Stimulated activated naive CD8-positive, alpha-beta T cell treated with anti-CD3 and anti-CD28 coated beads, Interleukin-15, amount 100 ng/mL, for 72 hours (primary cell): ENCODE data around the gene PRDM16.

Source experiments
- ATAC-seq: fragments of 150-1000 bp; cut with Tn5 transposase; 2 replicates; pipeline ENCODE4 v1.10.0; 2021; ENCODE audit warnings: mild to moderate bottlenecking, moderate library complexity
- DNase-seq, 2 donors: peaks; one replicate each; pipeline ENCODE4 v3.0.0; 2021 to 2022
- H3K27ac Mint-ChIP-seq, 2 donors: one replicate each; pipeline ENCODE4 v1.8.0; 2022; ENCODE audit warnings: mild to moderate bottlenecking in 2 of 2, mixed read lengths in 2 of 2, moderate library complexity in 2 of 2
- H3K27me3 Mint-ChIP-seq: one replicate; pipeline ENCODE4 v1.8.0; 2022; ENCODE audit warnings: mixed read lengths
- H3K4me1 Mint-ChIP-seq: one replicate; pipeline ENCODE4 v1.8.0; 2022; ENCODE audit warnings: mild to moderate bottlenecking, mixed read lengths
- H3K4me3 Mint-ChIP-seq, 2 donors: one replicate each; pipeline ENCODE4 v1.8.0; 2022; ENCODE audit warnings: mild to moderate bottlenecking in 2 of 2, mixed read lengths in 2 of 2, moderate library complexity in 1 of 2
- H3K9me3 Mint-ChIP-seq, 2 donors: one replicate each; pipeline ENCODE4 v1.8.0; 2022; ENCODE audit warnings: mixed read lengths in 2 of 2

The PRDM16 gene

GRCh38 chr1:3296326-3296725 is 227.3 kb downstream of the PRDM16 start:
- no peak overlapping the region for H3K4me3 Mint-ChIP-seq
- DNase-seq = no peak
- no peak overlapping the region for H3K27ac Mint-ChIP-seq
- H3K27me3 Mint-ChIP-seq = no peaks in the 10 kb centered on the region
- ATAC-seq = no peak
- H3K4me1 Mint-ChIP-seq = no peaks in the 10 kb centered on the region
- H3K9me3 Mint-ChIP-seq = no peaks in the 10 kb centered on the region

GRCh38 chr1:3296826-3297225 is 227.8 kb downstream of the PRDM16 start:
- H3K27ac Mint-ChIP-seq = no peak overlapping the region
- DNase-seq (no peak), ATAC-seq (no peak)
- no peaks in the 10 kb centered on the region for H3K27me3 Mint-ChIP-seq
- no peaks in the 10 kb centered on the region for H3K9me3 Mint-ChIP-seq
- H3K4me3 Mint-ChIP-seq = no peak overlapping the region
- H3K4me1 Mint-ChIP-seq = no peaks in the 10 kb centered on the region

DNA sequence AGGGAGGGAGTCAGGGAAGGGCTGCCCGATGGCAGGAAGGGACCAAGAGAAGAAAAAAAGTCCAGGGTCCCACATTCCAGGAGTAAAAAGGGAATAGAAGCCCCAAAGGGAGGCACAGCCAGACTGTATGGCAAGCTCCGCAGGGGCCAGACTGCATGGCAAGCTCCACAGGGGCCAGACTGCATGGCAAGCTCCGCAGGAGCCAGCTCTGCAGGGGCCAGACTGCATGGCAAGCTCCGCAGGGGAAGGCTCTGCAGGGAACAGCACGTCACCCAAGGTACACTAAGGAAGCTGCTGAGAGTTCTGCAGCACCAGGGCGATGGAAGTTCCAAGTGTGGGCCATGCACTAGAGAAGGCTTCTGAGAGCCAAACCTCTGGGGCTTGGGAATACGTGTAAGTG is 228.8 kb downstream of the PRDM16 start:
- Mint-ChIP-seq H3K4me1 (no peaks in the 10 kb centered on the region), H3K27ac (no peak overlapping the region), H3K4me3 (no peak overlapping the region), H3K9me3 (no peaks in the 10 kb centered on the region), H3K27me3 (no peaks in the 10 kb centered on the region)
- ATAC-seq = no peak
- no peak for DNase-seq

DNA sequence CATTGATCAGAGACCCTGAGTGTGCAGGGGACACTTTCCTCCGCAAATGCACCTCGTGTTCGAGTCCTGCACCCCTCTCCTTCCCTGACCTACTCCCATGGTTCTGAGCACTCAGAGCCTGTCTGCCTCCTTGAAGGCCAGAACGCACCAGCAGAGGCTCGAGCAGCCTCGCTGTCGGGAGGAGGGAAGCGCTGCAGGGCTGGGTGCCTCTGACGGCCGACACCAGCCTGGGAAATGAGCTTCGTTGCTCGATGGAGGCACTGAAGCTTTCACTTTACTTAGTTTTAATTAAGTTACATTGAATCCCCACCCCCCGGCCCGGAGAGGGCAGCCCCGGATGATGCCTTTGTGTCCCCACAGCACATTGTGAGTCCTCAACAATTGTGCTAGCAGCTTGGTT is 229.2 kb downstream of the PRDM16 start:
- Mint-ChIP-seq H3K27ac (no peak overlapping the region), H3K4me3 (no peak overlapping the region), H3K9me3 (no peaks in the 10 kb centered on the region), H3K4me1 (no peaks in the 10 kb centered on the region), H3K27me3 (no peaks in the 10 kb centered on the region)
- no peak for DNase-seq
- ATAC-seq = no peak

DNA sequence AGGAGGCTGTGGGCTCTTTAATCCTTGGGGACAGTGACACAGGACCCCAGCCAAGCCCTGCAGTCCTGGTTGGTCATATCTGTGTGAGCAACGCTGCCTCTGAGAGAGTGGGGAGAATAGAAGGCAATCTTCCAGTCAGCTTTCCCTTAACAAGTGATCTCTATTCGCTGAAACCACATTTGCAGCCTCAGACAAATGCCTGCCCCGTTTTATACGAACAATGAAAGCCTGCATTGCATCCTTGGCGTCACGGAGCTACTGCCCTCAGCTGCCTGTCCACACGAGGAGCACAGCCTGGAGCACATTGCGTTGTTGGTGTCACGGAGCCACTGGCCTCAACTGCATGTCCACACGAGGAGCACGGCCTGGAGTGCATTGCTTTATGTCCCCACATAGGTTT is 235.2 kb downstream of the PRDM16 start:
- Mint-ChIP-seq H3K27me3 (peaks cover 11% of the 10 kb centered on the region), H3K27ac (no peak overlapping the region), H3K4me3 (no peak overlapping the region), H3K4me1 (peaks cover 8% of the 10 kb centered on the region), H3K9me3 (no peaks in the 10 kb centered on the region)
- DNase-seq = no peak
- no peak for ATAC-seq

- peaks cover 8% of the 10 kb centered on the region for H3K4me1 Mint-ChIP-seq
- peaks cover 16% of the 10 kb centered on the region for H3K27me3 Mint-ChIP-seq
- DNase-seq (no peak), ATAC-seq (no peak)
- no peak overlapping the region for H3K27ac Mint-ChIP-seq
- no peak overlapping the region for H3K4me3 Mint-ChIP-seq
- H3K9me3 Mint-ChIP-seq = no peaks in the 10 kb centered on the region
These were observed 235.7 kb downstream of the PRDM16 start for GRCh38 chr1:3304692-3305091.

DNA sequence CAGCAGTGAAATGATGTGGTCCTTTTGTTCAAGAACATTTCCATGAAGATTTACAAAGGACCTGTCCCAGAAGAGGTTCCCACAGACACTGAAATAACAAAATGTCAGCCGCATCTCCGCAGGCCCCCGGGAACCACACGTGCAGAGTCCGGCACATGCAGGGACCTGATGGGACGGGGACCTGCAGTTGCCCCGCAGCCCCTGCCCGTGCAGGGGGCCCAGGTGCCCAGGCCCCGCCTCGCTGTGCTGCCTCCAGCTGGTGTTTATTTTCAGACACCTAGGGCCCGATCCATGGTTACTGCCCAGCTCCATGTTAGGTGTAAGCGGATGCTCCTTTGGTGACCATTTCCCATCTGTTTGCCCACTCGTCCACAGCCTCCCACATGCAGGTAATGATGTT is 236.2 kb downstream of the PRDM16 start:
- Mint-ChIP-seq H3K4me3 (no peak overlapping the region), H3K9me3 (no peaks in the 10 kb centered on the region), H3K4me1 (peaks cover 8% of the 10 kb centered on the region), H3K27me3 (peaks cover 20% of the 10 kb centered on the region), H3K27ac (no peak overlapping the region)
- ATAC-seq (no peak), DNase-seq (no peak)

GRCh38 chr1:3306583-3307291 is 237.7 kb downstream of the PRDM16 start:
- Mint-ChIP-seq H3K9me3 (no peaks in the 10 kb centered on the region), H3K4me3 (no peak overlapping the region), H3K27me3 (peaks cover 36% of the 10 kb centered on the region), H3K27ac (no peak overlapping the region), H3K4me1 (peaks cover 8% of the 10 kb centered on the region)
- DNase-seq (no peak), ATAC-seq (no peak)

DNA sequence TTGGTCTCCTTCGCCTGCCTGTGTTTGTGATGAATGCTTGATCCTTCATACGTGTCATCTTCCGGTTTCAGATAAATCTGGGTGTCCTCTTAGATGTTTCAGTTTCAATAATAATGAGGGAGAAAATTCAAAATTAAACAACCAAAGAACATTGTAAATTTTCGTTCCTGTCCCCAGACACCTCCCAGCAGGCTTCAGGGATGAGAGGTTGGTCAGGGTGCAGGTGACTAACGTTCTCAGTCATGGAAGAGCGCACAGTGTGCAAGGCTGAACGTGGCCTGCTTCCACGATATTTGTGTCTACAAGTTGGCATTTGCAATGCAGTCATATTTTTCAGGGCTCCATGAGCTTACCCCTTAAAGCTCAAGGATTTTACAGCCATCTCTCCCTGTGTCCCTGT is 238.4 kb downstream of the PRDM16 start:
- no peaks in the 10 kb centered on the region for H3K9me3 Mint-ChIP-seq
- H3K27me3 Mint-ChIP-seq = peaks cover 42% of the 10 kb centered on the region
- H3K27ac Mint-ChIP-seq = no peak overlapping the region
- DNase-seq = no peak
- peaks cover 8% of the 10 kb centered on the region for H3K4me1 Mint-ChIP-seq
- ATAC-seq = no peak
- no peak overlapping the region for H3K4me3 Mint-ChIP-seq

DNA sequence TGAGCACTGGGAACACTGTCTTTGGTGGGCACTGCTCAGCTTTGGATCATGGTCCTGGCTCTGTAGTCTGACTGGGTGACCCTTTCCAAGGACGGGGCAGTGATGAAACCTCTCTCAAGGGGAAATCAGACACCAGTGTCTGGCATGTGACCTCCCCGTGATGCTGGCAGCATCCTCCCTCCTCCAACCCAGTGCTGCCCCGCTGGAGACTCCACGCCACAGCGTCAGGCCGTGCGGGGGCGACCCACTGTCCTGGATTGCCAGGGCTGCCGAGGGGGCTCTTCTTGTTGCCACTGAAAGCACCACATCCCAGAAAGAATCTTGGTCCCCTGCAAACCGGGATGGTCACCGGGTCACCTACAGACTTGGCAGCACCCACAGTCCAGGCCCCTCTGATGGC is 239.1 kb downstream of the PRDM16 start:
- Mint-ChIP-seq H3K9me3 (no peaks in the 10 kb centered on the region), H3K4me1 (peaks cover 13% of the 10 kb centered on the region), H3K27me3 (peaks cover 49% of the 10 kb centered on the region), H3K4me3 (no peak overlapping the region), H3K27ac (no peak overlapping the region)
- ATAC-seq (no peak), DNase-seq (no peak)

DNA sequence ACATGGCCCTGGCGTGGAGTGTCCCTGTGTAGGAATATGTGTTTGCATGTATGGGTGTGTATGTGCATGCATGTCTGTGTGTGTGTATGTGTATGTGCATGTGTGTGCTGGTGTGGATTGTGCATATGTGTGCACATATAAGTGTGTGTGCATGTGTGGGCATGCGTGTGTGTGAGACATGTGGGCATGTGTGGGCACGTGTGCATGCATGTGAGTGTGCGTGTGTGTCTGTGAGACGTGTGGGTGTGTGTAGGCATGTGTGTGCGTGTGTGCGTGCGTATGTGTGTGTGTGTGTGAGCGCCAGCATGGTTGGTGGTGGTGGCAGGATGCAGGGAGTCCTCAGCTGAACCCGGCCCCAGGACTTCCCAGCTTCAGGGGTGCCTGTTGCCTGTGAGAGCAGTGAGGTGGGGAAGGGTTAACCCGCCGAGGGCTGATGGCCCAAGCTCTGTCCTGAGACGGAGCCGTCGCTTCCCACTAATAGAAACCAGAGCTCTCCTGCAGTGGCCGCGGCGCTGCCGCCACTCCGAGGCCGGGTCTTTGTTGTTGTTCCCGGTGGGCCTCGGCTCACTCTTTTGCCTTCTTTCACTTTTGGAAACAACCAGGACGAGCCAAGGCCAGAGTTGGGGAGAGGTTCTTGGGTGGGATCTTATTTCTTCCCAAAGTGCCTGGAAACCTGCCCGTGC is 241.9 kb downstream of the PRDM16 start:
- ATAC-seq (no peak), DNase-seq (no peak)
- no peak overlapping the region for H3K4me3 Mint-ChIP-seq
- H3K4me1 Mint-ChIP-seq = peaks cover 23% of the 10 kb centered on the region
- H3K9me3 Mint-ChIP-seq = no peaks in the 10 kb centered on the region
- H3K27ac Mint-ChIP-seq = no peak overlapping the region
- peaks cover 66% of the 10 kb centered on the region for H3K27me3 Mint-ChIP-seq

DNA sequence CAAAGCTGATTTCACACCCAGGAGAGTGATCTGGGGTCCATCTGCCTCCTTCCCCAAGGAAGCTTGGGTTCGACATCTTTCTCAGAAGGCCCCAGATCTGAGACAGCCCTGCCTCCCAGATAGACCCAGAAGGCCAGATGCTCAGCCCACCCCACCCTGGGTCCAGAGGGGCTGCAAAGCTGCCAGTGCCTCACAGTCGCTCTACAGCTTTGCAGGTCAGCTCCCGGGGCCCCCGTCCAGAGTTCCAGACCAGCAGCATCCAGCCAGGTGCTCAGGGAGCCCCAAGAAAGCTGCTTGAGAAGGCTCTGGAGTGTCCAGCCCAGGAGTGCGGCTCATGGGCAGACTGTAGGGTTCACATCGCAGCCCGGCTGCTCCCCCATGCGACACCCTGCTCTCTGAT is 242.7 kb downstream of the PRDM16 start:
- Mint-ChIP-seq H3K27ac (no peak overlapping the region), H3K27me3 (peaks cover 61% of the 10 kb centered on the region), H3K4me1 (peaks cover 28% of the 10 kb centered on the region), H3K9me3 (peaks cover 6 to 8% of the 10 kb centered on the region in 2 donors), H3K4me3 (no peak overlapping the region)
- ATAC-seq (no peak), DNase-seq (no peak)

- Mint-ChIP-seq H3K27me3 (peaks cover 61% of the 10 kb centered on the region), H3K9me3 (peaks cover 9 to 12% of the 10 kb centered on the region in 2 donors), H3K4me3 (no peak overlapping the region), H3K4me1 (peaks cover 24% of the 10 kb centered on the region), H3K27ac (no peak overlapping the region)
- DNase-seq (no peak), ATAC-seq (no peak)
These were observed 243.4 kb downstream of the PRDM16 start for GRCh38 chr1:3312310-3312897.

DNA sequence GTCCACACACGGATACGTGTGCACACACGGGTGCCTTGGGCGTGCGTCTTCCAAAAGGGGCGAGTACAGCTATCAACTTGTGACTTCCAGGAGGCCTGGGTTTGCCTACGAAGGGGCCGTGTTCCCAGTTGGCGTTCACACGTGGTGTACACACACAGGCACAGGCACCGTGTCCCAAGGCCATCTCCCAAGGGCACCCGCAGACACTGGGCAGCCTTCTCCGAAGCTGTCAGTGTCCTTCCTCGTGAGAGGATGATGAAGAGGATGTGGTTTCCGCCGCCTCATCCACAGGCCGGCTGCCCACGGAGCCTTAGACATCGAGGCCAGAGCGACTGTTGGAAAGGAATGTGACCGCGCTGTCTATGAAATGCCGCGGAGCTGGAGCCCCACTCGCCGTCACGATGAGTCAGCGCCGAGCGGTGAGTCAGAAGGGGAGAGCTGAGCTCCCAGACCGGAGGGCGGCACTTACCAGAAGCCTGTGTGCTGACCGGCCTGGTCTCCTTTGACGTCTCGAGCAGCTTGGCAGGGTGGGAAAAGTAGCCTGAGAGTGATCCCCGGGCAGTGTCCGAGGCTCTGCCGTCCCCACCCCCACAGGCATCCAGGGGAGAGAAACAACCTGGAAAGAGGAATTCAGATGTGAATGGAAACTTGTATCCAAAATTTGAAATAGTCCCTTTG is 244.0 kb downstream of the PRDM16 start:
- Mint-ChIP-seq H3K27ac (peak overlapping the region in 1 of 2 donors; percentile 68), H3K4me1 (peaks cover 24% of the 10 kb centered on the region), H3K27me3 (peaks cover 61% of the 10 kb centered on the region), H3K4me3 (peak overlapping the region in 1 of 2 donors; percentile 26), H3K9me3 (peaks cover 9 to 12% of the 10 kb centered on the region in 2 donors)
- peak; percentile 81 for ATAC-seq
- peak; percentile 30 to 62 for DNase-seq

DNA sequence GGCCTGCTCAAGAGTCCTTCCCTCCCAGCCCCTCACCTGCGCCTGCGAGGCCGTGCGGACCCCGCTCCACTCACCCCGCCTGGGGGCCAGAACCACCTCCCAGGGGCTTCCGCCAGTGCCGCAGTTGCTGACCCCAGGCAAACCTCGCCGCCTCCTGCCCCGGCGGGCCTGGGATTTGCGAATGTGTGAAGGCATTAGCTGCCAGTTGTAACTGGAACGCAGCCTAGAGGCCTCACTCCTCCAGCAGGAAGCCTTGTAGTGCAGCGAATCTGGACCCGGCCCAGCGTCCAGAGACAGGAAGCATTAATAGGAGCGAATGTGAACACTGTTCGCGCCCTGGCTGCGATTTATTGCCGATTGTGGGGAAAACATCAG is 244.6 kb downstream of the PRDM16 start:
- Mint-ChIP-seq H3K9me3 (peaks cover 9 to 12% of the 10 kb centered on the region in 2 donors), H3K27me3 (peaks cover 61% of the 10 kb centered on the region), H3K4me1 (peaks cover 24% of the 10 kb centered on the region), H3K4me3 (no peak overlapping the region), H3K27ac (no peak overlapping the region)
- no peak for DNase-seq
- no peak for ATAC-seq
